ENCODE results near the gene CREB5.

DNA sequence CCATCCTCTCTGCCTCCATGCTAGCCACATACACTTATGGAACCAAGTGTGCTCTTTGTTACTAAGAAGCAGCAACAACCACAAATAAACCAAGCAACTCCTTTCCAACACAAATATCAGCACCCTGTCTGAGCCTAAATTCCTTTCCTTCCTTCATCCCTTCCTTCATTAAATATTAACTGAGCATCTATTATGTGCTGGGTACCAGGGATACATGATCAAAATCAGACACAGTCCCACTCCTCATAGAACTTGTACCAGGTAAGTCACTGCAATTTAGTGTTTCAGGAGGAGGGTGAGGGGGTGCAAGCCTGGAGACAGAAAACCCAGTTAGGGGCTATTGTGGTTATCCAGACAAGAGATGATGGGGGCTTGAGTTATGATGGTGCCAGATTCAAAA, 10.8 kb downstream of the CREB5 start:
- no peak for TF ChIP-seq EZH2 (IDR thresholded peaks at IDR 0.05; ENCODE audit: borderline replicate concordance, low read depth, low read length, severe bottlenecking)
- TF ChIP-seq, protein P1, sequence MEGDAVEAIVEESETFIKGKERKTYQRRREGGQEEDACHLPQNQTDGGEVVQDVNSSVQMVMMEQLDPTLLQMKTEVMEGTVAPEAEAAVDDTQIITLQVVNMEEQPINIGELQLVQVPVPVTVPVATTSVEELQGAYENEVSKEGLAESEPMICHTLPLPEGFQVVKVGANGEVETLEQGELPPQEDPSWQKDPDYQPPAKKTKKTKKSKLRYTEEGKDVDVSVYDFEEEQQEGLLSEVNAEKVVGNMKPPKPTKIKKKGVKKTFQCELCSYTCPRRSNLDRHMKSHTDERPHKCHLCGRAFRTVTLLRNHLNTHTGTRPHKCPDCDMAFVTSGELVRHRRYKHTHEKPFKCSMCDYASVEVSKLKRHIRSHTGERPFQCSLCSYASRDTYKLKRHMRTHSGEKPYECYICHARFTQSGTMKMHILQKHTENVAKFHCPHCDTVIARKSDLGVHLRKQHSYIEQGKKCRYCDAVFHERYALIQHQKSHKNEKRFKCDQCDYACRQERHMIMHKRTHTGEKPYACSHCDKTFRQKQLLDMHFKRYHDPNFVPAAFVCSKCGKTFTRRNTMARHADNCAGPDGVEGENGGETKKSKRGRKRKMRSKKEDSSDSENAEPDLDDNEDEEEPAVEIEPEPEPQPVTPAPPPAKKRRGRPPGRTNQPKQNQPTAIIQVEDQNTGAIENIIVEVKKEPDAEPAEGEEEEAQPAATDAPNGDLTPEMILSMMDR (IDR thresholded peaks at IDR 0.05; ENCODE audit: borderline replicate concordance, extremely low read depth, low read length, poor library complexity, severe bottlenecking) = no peak

All from DND-41 (cell line).